RKO (cell line): ENCODE data around the gene SLC2A4.
"Not testable (repeated sequence)": the region's sequence is repeated elsewhere in the genome, so short reads cannot be mapped to it uniquely, and the experiment has no call there.

ENCODE experiments used
- DNase-seq: peaks from one replicate; pipeline ENCODE4 v3.0.0-alpha.2; 2016; ENCODE audit warnings: low spot score

Gene SLC2A4

GRCh38 chr17:7324438-7324779 lies 42.9 kb downstream of the SLC2A4 start:
- DNase-seq: no peak

GRCh38 chr17:7325031-7325528 lies 43.6 kb downstream of the SLC2A4 start:
- DNase-seq: no peak

GRCh38 chr17:7326186-7326585 lies 44.7 kb downstream of the SLC2A4 start:
- no peak for DNase-seq

GRCh38 chr17:7327056-7327455 lies 45.5 kb downstream of the SLC2A4 start:
- no peak for DNase-seq

GRCh38 chr17:7327501-7327900 lies 46.0 kb downstream of the SLC2A4 start:
- no peak for DNase-seq

- DNase-seq: no peak
Observed at GRCh38 chr17:7328009-7328408, 46.5 kb downstream of the SLC2A4 start.

GRCh38 chr17:7328840-7329373 lies 47.4 kb downstream of the SLC2A4 start, which contains the start of gene NEURL4:
TSS of gene NEURL4 (minus strand) at chr17:7329335. CDS start at chr17:7329312, 23 bp downstream.
- peak; percentile 43 for DNase-seq

GRCh38 chr17:7329374-7329996 lies 48.0 kb downstream of the SLC2A4 start:
- peak; percentile 98 for DNase-seq

- DNase-seq: peak; percentile 82
Observed at GRCh38 chr17:7329997-7330637, 48.6 kb downstream of the SLC2A4 start.

- DNase-seq: no peak
Observed at GRCh38 chr17:7330638-7331015, 49.1 kb downstream of the SLC2A4 start.

GRCh38 chr17:7332111-7332510 lies 50.6 kb downstream of the SLC2A4 start:
- no peak for DNase-seq

GRCh38 chr17:7332600-7333069 lies 51.1 kb downstream of the SLC2A4 start:
- not testable (repeated sequence) for DNase-seq

- DNase-seq: no peak
Observed at GRCh38 chr17:7334938-7335538, 53.5 kb downstream of the SLC2A4 start.

- not testable (repeated sequence) for DNase-seq
Observed at GRCh38 chr17:7335765-7336164, 54.2 kb downstream of the SLC2A4 start.

GRCh38 chr17:7336240-7337175 lies 55.0 kb downstream of the SLC2A4 start, which contains the start of gene ACAP1:
TSS of gene ACAP1 (plus strand) at chr17:7336529. CDS start at chr17:7336735, 206 bp downstream.
- DNase-seq: no peak

GRCh38 chr17:7337600-7337999 lies 56.1 kb downstream of the SLC2A4 start:
- DNase-seq: not testable (repeated sequence)
